Uterus (tissue), 4 donors: Measurements from ENCODE around the gene PAM. TPM values are rescaled to one million over a fixed set of nuclear protein-coding genes. Genes with fewer than 3 reads are reported as not detected.
A peak's percentile ranks its signal among the peaks of the same experiment; 100 is the strongest.

Experiments used
- DNase-seq, 2 donors: peaks; one replicate each; pipeline ENCODE4 v3.0.0-alpha.2; 2019 to 2020
- H3K27ac ChIP-seq, 2 donors: fragments of 200-600 bp; sonication (generic); 1 replicate in 1 of 2; 2 replicates in 1 of 2; pipeline ENCODE4 v1.5.1; 2016 to 2018
- H3K27me3 ChIP-seq, 2 donors: fragments of 200-600 bp; sonication (generic); one replicate each; pipeline ENCODE4 v1.5.1; 2018 to 2019; ENCODE audit warnings: control low read depth in 1 of 2
- H3K36me3 ChIP-seq, 2 donors: fragments of 200-600 bp; sonication (generic); one replicate each; pipeline ENCODE4 v1.5.1; 2019; ENCODE audit warnings: control low read depth in 1 of 2
- H3K4me1 ChIP-seq, 2 donors: fragments of 200-600 bp; sonication (generic); one replicate each; pipeline ENCODE4 v1.5.1; 2018 to 2019; ENCODE audit warnings: control low read depth in 1 of 2
- H3K4me3 ChIP-seq, 2 donors: fragments of 200-600 bp; sonication (generic); 1 replicate in 1 of 2; 2 replicates in 1 of 2; pipeline ENCODE4 v1.5.1; 2018 to 2019; ENCODE audit warnings: mild to moderate bottlenecking in 1 of 2
- H3K9me3 ChIP-seq, 2 donors: fragments of 200-600 bp; sonication (generic); one replicate each; pipeline ENCODE4 v1.5.1; 2019; ENCODE audit warnings: control low read depth in 1 of 2
- CTCF ChIP-seq, 4 experiments: fragments of 200-600 bp in 2 of 4; fragments of 450-650 bp in 2 of 4; sonication (generic) in 2 of 4; IDR thresholded peaks; one replicate each; pipeline ENCODE4 v1.5.1; 2016 to 2019; ENCODE audit warnings: antibody characterized with exemption in 4 of 4, mild to moderate bottlenecking in 2 of 4, moderate library complexity in 1 of 4
- POLR2A ChIP-seq, 2 donors: fragments of 450-650 bp; IDR thresholded peaks; one replicate each; pipeline ENCODE4 v1.6.1; 2016; ENCODE audit warnings: antibody characterized with exemption in 2 of 2, mild to moderate bottlenecking in 1 of 2, moderate library complexity in 1 of 2
- intact Hi-C: fragments of 100-400 bp; cut with DNase I; formaldehyde crosslinking; loops from one replicate; pipeline ENCODE4 v1.15.1; 2023; ENCODE audit warnings: low total_unique reads
- total RNA-seq, 4 donors: library from RNA; depleted of rRNA in 3 of 4; stranded (reverse); fragments of >200 nt in 3 of 4; gene quantifications; one replicate each; pipeline versions ENCODE4 v1.1.0 to v1.2.4, GENCODE V29; 2014 to 2023
- donor health status: DM: yes; HTN: yes; CAD: no.

Gene PAM
- total RNA-seq, 4 donors from 2014 or later, result 101 to 502 (median 168) TPM

GRCh38 chr5:102971676-102972293 is 216.7 kb downstream of the PAM start:
- no peak overlapping the region for H3K27ac ChIP-seq
- no peaks in the 10 kb centered on the region for H3K27me3 ChIP-seq
- no peak for DNase-seq
- H3K36me3 ChIP-seq, result no peaks in the 10 kb centered on the region
- intact Hi-C loops, result no loop called here
- H3K4me3 ChIP-seq, result no peak overlapping the region
- TF ChIP-seq POLR2A (IDR thresholded peaks at IDR 0.05) (no peak), CTCF (IDR thresholded peaks at IDR 0.05) (peak; percentile 29 to 52 (median 41))
- no peaks in the 10 kb centered on the region for H3K9me3 ChIP-seq
- H3K4me1 ChIP-seq, result no peaks in the 10 kb centered on the region

- DNase-seq, result no peak
- Histone ChIP-seq H3K27ac (no peak overlapping the region), H3K9me3 (no peaks in the 10 kb centered on the region), H3K4me1 (no peaks in the 10 kb centered on the region), H3K27me3 (no peaks in the 10 kb centered on the region), H3K36me3 (no peaks in the 10 kb centered on the region), H3K4me3 (no peak overlapping the region)
- TF ChIP-seq CTCF (IDR thresholded peaks at IDR 0.05) (no peak), POLR2A (IDR thresholded peaks at IDR 0.05) (no peak)
- intact Hi-C loops, result no loop called here
Measured at GRCh38 chr5:102974177-102974576, 219.1 kb downstream of the PAM start.

- intact Hi-C loops, result no loop called here
- no peak overlapping the region for H3K27ac ChIP-seq
- no peak for DNase-seq
Measured at GRCh38 chr5:102975045-102975444, 219.9 kb downstream of the PAM start.

GRCh38 chr5:102975457-102976182 is 220.5 kb downstream of the PAM start:
- no peak for DNase-seq
- no peaks in the 10 kb centered on the region for H3K4me1 ChIP-seq
- no peak overlapping the region for H3K4me3 ChIP-seq
- H3K36me3 ChIP-seq, result no peaks in the 10 kb centered on the region
- TF ChIP-seq POLR2A (IDR thresholded peaks at IDR 0.05), result no peak
- no peak for TF ChIP-seq CTCF (IDR thresholded peaks at IDR 0.05)
- no peaks in the 10 kb centered on the region for H3K27me3 ChIP-seq
- intact Hi-C loops, result no loop called here
- H3K27ac ChIP-seq, result no peak overlapping the region
- H3K9me3 ChIP-seq, result no peaks in the 10 kb centered on the region

More at GRCh38 chr5:102975045-102975444, 219.9 kb downstream of the PAM start:
- Histone ChIP-seq H3K27me3 (no peaks in the 10 kb centered on the region), H3K36me3 (no peaks in the 10 kb centered on the region), H3K9me3 (no peaks in the 10 kb centered on the region), H3K4me1 (no peaks in the 10 kb centered on the region), H3K4me3 (no peak overlapping the region)
- TF ChIP-seq POLR2A (IDR thresholded peaks at IDR 0.05), result no peak
- TF ChIP-seq CTCF (IDR thresholded peaks at IDR 0.05), result no peak

- Histone ChIP-seq H3K36me3 (no peaks in the 10 kb centered on the region), H3K4me1 (no peaks in the 10 kb centered on the region), H3K4me3 (no peak overlapping the region), H3K9me3 (no peaks in the 10 kb centered on the region), H3K27me3 (no peaks in the 10 kb centered on the region), H3K27ac (no peak overlapping the region)
- intact Hi-C loops, result no loop called here
- no peak for DNase-seq
- no peak for TF ChIP-seq CTCF (IDR thresholded peaks at IDR 0.05)
- TF ChIP-seq POLR2A (IDR thresholded peaks at IDR 0.05), result no peak
Measured at GRCh38 chr5:102981957-102982635, 227.0 kb downstream of the PAM start.
